Measurements from ENCODE around the gene RANBP10.

DNA sequence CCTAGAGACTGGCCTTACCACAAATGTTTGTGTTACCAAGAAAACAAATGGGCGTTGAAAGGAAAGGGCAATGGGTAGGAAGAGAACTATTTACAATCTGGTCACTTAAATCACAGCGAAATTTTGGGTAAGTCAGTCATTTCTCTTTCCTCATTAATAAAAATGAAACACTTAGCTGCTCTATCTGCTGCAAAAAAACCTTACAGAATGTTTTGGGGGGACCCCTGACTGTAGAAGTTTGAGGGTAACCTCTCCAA lies 39.6 kb upstream of the RANBP10 start:
- no peak for TF ChIP-seq MEIS2 (CRISPR knock-in tag; IDR thresholded peaks at IDR 0.05)
- TF ChIP-seq ZNF263 (CRISPR knock-in tag; IDR thresholded peaks at IDR 0.05) = no peak
- TF ChIP-seq PHF8 (CRISPR knock-in tag; IDR thresholded peaks at IDR 0.05) = no peak
- TF ChIP-seq, protein P1, sequence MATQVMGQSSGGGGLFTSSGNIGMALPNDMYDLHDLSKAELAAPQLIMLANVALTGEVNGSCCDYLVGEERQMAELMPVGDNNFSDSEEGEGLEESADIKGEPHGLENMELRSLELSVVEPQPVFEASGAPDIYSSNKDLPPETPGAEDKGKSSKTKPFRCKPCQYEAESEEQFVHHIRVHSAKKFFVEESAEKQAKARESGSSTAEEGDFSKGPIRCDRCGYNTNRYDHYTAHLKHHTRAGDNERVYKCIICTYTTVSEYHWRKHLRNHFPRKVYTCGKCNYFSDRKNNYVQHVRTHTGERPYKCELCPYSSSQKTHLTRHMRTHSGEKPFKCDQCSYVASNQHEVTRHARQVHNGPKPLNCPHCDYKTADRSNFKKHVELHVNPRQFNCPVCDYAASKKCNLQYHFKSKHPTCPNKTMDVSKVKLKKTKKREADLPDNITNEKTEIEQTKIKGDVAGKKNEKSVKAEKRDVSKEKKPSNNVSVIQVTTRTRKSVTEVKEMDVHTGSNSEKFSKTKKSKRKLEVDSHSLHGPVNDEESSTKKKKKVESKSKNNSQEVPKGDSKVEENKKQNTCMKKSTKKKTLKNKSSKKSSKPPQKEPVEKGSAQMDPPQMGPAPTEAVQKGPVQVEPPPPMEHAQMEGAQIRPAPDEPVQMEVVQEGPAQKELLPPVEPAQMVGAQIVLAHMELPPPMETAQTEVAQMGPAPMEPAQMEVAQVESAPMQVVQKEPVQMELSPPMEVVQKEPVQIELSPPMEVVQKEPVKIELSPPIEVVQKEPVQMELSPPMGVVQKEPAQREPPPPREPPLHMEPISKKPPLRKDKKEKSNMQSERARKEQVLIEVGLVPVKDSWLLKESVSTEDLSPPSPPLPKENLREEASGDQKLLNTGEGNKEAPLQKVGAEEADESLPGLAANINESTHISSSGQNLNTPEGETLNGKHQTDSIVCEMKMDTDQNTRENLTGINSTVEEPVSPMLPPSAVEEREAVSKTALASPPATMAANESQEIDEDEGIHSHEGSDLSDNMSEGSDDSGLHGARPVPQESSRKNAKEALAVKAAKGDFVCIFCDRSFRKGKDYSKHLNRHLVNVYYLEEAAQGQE (IDR thresholded peaks at IDR 0.05; ENCODE audit: borderline replicate concordance in 1 of 2, low read depth in 1 of 2, low read length in 2 of 2) = no peak
- TF ChIP-seq, protein P2, sequence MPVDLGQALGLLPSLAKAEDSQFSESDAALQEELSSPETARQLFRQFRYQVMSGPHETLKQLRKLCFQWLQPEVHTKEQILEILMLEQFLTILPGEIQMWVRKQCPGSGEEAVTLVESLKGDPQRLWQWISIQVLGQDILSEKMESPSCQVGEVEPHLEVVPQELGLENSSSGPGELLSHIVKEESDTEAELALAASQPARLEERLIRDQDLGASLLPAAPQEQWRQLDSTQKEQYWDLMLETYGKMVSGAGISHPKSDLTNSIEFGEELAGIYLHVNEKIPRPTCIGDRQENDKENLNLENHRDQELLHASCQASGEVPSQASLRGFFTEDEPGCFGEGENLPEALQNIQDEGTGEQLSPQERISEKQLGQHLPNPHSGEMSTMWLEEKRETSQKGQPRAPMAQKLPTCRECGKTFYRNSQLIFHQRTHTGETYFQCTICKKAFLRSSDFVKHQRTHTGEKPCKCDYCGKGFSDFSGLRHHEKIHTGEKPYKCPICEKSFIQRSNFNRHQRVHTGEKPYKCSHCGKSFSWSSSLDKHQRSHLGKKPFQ (CRISPR knock-in tag; IDR thresholded peaks at IDR 0.05; ENCODE audit: insufficient replicate concordance) = no peak
- TF ChIP-seq RNF2 (conservative IDR thresholded peaks at IDR 0.05; ENCODE audit: low read depth) = no peak
- TF ChIP-seq, protein P3, sequence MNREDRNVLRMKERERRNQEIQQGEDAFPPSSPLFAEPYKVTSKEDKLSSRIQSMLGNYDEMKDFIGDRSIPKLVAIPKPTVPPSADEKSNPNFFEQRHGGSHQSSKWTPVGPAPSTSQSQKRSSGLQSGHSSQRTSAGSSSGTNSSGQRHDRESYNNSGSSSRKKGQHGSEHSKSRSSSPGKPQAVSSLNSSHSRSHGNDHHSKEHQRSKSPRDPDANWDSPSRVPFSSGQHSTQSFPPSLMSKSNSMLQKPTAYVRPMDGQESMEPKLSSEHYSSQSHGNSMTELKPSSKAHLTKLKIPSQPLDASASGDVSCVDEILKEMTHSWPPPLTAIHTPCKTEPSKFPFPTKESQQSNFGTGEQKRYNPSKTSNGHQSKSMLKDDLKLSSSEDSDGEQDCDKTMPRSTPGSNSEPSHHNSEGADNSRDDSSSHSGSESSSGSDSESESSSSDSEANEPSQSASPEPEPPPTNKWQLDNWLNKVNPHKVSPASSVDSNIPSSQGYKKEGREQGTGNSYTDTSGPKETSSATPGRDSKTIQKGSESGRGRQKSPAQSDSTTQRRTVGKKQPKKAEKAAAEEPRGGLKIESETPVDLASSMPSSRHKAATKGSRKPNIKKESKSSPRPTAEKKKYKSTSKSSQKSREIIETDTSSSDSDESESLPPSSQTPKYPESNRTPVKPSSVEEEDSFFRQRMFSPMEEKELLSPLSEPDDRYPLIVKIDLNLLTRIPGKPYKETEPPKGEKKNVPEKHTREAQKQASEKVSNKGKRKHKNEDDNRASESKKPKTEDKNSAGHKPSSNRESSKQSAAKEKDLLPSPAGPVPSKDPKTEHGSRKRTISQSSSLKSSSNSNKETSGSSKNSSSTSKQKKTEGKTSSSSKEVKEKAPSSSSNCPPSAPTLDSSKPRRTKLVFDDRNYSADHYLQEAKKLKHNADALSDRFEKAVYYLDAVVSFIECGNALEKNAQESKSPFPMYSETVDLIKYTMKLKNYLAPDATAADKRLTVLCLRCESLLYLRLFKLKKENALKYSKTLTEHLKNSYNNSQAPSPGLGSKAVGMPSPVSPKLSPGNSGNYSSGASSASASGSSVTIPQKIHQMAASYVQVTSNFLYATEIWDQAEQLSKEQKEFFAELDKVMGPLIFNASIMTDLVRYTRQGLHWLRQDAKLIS (CRISPR knock-in tag; IDR thresholded peaks at IDR 0.05) = no peak
- TF ChIP-seq, protein P4, sequence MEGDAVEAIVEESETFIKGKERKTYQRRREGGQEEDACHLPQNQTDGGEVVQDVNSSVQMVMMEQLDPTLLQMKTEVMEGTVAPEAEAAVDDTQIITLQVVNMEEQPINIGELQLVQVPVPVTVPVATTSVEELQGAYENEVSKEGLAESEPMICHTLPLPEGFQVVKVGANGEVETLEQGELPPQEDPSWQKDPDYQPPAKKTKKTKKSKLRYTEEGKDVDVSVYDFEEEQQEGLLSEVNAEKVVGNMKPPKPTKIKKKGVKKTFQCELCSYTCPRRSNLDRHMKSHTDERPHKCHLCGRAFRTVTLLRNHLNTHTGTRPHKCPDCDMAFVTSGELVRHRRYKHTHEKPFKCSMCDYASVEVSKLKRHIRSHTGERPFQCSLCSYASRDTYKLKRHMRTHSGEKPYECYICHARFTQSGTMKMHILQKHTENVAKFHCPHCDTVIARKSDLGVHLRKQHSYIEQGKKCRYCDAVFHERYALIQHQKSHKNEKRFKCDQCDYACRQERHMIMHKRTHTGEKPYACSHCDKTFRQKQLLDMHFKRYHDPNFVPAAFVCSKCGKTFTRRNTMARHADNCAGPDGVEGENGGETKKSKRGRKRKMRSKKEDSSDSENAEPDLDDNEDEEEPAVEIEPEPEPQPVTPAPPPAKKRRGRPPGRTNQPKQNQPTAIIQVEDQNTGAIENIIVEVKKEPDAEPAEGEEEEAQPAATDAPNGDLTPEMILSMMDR (CRISPR knock-in tag; IDR thresholded peaks at IDR 0.05) = no peak
- TF ChIP-seq SIN3A (IDR thresholded peaks at IDR 0.05; ENCODE audit: borderline replicate concordance, low read depth, low read length) = no peak
- no peak for TF ChIP-seq HDAC2 (CRISPR knock-in tag; IDR thresholded peaks at IDR 0.05)
- no peak for TF ChIP-seq MEF2D (CRISPR knock-in tag; IDR thresholded peaks at IDR 0.05)

Measured in HepG2 (cell line).